Measurements from ENCODE around the gene PPFIA2. TPM values are rescaled to one million over a fixed set of nuclear protein-coding genes. Genes with fewer than 3 reads are reported as not detected.

The PPFIA2 gene
- total RNA-seq, 1 experiment from 2014 or later, result not detected

DNA sequence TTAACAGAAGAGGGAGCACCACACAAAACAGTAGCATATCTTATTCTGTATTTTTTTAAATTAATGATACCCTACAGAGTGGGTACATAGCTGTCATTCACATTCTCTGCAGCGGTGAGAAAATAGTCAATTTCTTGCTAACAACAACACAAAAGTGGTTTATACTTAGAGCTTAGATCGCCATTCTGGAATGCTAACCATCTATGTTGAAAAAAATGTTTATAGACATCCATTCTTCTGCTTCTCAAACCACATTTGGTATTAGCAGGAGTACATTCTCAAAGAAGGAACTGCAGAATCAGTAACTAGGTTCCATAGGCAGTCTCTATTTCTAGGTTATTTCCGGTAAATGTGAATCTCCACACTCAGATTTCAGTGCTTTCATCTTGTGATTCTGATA, 185.9 kb downstream of the PPFIA2 start:
- CTCF ChIA-PET, result no interaction called here

DNA sequence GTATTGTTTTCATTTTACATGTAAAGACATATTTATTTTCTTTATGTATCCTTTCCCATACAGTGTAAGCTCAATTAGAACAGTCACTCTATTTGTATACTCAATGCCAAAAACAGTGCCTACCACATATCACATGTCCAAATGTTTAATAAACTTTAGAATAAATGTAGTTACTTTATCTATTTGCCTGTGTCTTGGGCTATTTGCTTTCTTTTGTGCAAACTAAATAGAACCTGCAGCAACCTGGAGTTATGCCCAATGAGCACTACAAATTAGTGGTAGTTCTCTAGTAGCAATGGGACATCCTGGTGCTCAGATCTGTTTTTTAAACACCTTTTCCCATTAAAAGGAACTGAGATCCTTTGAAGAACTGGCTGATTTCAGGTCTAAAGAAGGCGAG, 186.7 kb downstream of the PPFIA2 start:
- Histone ChIP-seq H3K36me3 (ENCODE audit: low read depth) (no peaks in the 10 kb centered on the region), H3K9me3 (ENCODE audit: insufficient read depth, low read depth) (no peaks in the 10 kb centered on the region), H3K27me3 (ENCODE audit: insufficient read depth, low read depth) (no peaks in the 10 kb centered on the region), H3K4me2 (no peak overlapping the region), H4K20me1 (ENCODE audit: insufficient read depth) (no peaks in the 10 kb centered on the region), H3F3A (ENCODE audit: insufficient read depth, low read depth) (no peaks in the 10 kb centered on the region), H3K9me2 (ENCODE audit: insufficient read depth) (no peaks in the 10 kb centered on the region), H3K4me1 (replicated peaks; ENCODE audit: insufficient read depth) (no peaks in the 10 kb centered on the region), H3K27ac (no peak overlapping the region), H3K79me2 (ENCODE audit: low read depth) (no peaks in the 10 kb centered on the region), H3K4me3 (no peak overlapping the region), H2AFZ (no peak overlapping the region)
- no TSS peak for BruUV-seq (replicated peaks)
- ChIA-PET POLR2A (ENCODE audit: unreplicated experiment) (no interaction called here), CTCF (no interaction called here)
- no peak for DNase-seq
- no peak for TF ChIP-seq EZH2 (IDR thresholded peaks at IDR 0.05; ENCODE audit: low read depth)
- TF ChIP-seq, protein P1, sequence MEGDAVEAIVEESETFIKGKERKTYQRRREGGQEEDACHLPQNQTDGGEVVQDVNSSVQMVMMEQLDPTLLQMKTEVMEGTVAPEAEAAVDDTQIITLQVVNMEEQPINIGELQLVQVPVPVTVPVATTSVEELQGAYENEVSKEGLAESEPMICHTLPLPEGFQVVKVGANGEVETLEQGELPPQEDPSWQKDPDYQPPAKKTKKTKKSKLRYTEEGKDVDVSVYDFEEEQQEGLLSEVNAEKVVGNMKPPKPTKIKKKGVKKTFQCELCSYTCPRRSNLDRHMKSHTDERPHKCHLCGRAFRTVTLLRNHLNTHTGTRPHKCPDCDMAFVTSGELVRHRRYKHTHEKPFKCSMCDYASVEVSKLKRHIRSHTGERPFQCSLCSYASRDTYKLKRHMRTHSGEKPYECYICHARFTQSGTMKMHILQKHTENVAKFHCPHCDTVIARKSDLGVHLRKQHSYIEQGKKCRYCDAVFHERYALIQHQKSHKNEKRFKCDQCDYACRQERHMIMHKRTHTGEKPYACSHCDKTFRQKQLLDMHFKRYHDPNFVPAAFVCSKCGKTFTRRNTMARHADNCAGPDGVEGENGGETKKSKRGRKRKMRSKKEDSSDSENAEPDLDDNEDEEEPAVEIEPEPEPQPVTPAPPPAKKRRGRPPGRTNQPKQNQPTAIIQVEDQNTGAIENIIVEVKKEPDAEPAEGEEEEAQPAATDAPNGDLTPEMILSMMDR (conservative IDR thresholded peaks at IDR 0.05), result no peak
- intact Hi-C loops (cut with micrococcal nuclease; ENCODE audit: unreplicated experiment), result no loop called here

More for the DNA sequence above, 185.9 kb downstream of the PPFIA2 start:
- POLR2A ChIA-PET (ENCODE audit: unreplicated experiment), result no interaction called here
- TF ChIP-seq, protein P1 (conservative IDR thresholded peaks at IDR 0.05), result no peak
- TF ChIP-seq EZH2 (IDR thresholded peaks at IDR 0.05; ENCODE audit: low read depth), result no peak
- Histone ChIP-seq H3K4me1 (replicated peaks; ENCODE audit: insufficient read depth) (no peaks in the 10 kb centered on the region), H3K4me3 (no peak overlapping the region), H3K27ac (no peak overlapping the region), H3F3A (ENCODE audit: insufficient read depth, low read depth) (no peaks in the 10 kb centered on the region), H3K79me2 (ENCODE audit: low read depth) (no peaks in the 10 kb centered on the region), H3K36me3 (ENCODE audit: low read depth) (no peaks in the 10 kb centered on the region), H3K9me2 (ENCODE audit: insufficient read depth) (no peaks in the 10 kb centered on the region), H3K9me3 (ENCODE audit: insufficient read depth, low read depth) (no peaks in the 10 kb centered on the region), H3K4me2 (no peak overlapping the region), H4K20me1 (ENCODE audit: insufficient read depth) (no peaks in the 10 kb centered on the region), H3K27me3 (ENCODE audit: insufficient read depth, low read depth) (no peaks in the 10 kb centered on the region), H2AFZ (no peak overlapping the region)
- no peak for DNase-seq
- BruUV-seq (replicated peaks), result no TSS peak
- intact Hi-C loops (cut with micrococcal nuclease; ENCODE audit: unreplicated experiment), result no loop called here

DNA sequence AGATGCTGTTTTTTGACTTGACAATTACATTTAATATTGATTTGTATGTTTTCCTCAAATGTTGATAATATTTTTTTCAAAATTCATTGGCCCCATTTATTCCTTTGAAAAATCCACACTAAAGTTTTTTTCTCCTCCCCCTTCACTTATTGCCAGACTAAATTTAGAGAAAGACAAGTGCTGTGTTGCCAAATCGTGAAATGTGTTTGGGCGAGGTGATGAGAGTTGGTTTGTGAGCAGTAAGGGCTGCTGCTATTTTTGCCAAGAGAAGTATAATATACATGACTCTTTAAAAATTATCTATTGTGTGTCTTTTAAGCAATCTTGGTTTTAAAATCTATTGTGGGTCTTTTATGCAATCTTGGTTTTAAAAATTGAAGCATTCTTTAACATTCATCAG, 188.9 kb downstream of the PPFIA2 start:
- Histone ChIP-seq H3K27ac (no peak overlapping the region), H3K27me3 (ENCODE audit: insufficient read depth, low read depth) (no peaks in the 10 kb centered on the region), H3K4me1 (replicated peaks; ENCODE audit: insufficient read depth) (no peaks in the 10 kb centered on the region), H3K4me2 (no peak overlapping the region), H3K9me3 (ENCODE audit: insufficient read depth, low read depth) (no peaks in the 10 kb centered on the region), H3K36me3 (ENCODE audit: low read depth) (no peaks in the 10 kb centered on the region), H3K79me2 (ENCODE audit: low read depth) (no peaks in the 10 kb centered on the region), H3K9me2 (ENCODE audit: insufficient read depth) (no peaks in the 10 kb centered on the region), H3K4me3 (no peak overlapping the region), H4K20me1 (ENCODE audit: insufficient read depth) (no peaks in the 10 kb centered on the region), H3F3A (ENCODE audit: insufficient read depth, low read depth) (no peaks in the 10 kb centered on the region), H2AFZ (no peak overlapping the region)
- no peak for TF ChIP-seq EZH2 (IDR thresholded peaks at IDR 0.05; ENCODE audit: low read depth)
- TF ChIP-seq, protein P1 (conservative IDR thresholded peaks at IDR 0.05), result no peak
- BruUV-seq (replicated peaks), result no TSS peak
- POLR2A ChIA-PET (ENCODE audit: unreplicated experiment), result no interaction called here
- intact Hi-C loops (cut with micrococcal nuclease; ENCODE audit: unreplicated experiment), result no loop called here
- CTCF ChIA-PET, result no interaction called here
- DNase-seq, result no peak

Measured in PC-9 (cell line).